Renal pelvis (tissue), 4 donors: ENCODE data around the gene AP2A2. TPM values are rescaled to one million over a fixed set of nuclear protein-coding genes. Genes with fewer than 3 reads are reported as not detected.

Experiments
- DNase-seq: peaks from one replicate; pipeline ENCODE4 v3.0.0-alpha.2; 2013
- polyA plus RNA-seq, 3 donors: library from polyadenylated mRNA; unstranded; fragments of 120-200 nt; gene quantifications; one replicate each; pipeline ENCODE4 v1.2.1, GENCODE V29; 2013; ENCODE audit not compliant: insufficient read length in 3 of 3

Gene AP2A2
- polyA plus RNA-seq, 3 donors, result 99.5 to 126 (median 117) TPM

GRCh38 chr11:1040428-1041148 is 114.9 kb downstream of the AP2A2 start:
- DNase-seq, result no peak

GRCh38 chr11:1041149-1041467 is 115.4 kb downstream of the AP2A2 start:
- DNase-seq, result no peak

- DNase-seq, result no peak
Measured at GRCh38 chr11:1041471-1041870, 115.8 kb downstream of the AP2A2 start.

- no peak for DNase-seq
Measured at GRCh38 chr11:1041936-1042608, 116.4 kb downstream of the AP2A2 start.

GRCh38 chr11:1042626-1043562 is 117.2 kb downstream of the AP2A2 start:
- no peak for DNase-seq

GRCh38 chr11:1043563-1044096 is 118.0 kb downstream of the AP2A2 start:
- DNase-seq, result no peak

- no peak for DNase-seq
Measured at GRCh38 chr11:1044160-1044559, 118.5 kb downstream of the AP2A2 start.

GRCh38 chr11:1047595-1048156 is 122.0 kb downstream of the AP2A2 start:
- no peak for DNase-seq

- no peak for DNase-seq
Measured at GRCh38 chr11:1048375-1049070, 122.9 kb downstream of the AP2A2 start.

GRCh38 chr11:1049071-1049405 is 123.4 kb downstream of the AP2A2 start:
- DNase-seq, result no peak

GRCh38 chr11:1049431-1049891 is 123.8 kb downstream of the AP2A2 start:
- no peak for DNase-seq

GRCh38 chr11:1049911-1050580 is 124.4 kb downstream of the AP2A2 start:
- DNase-seq, result no peak

GRCh38 chr11:1050581-1051355 is 125.1 kb downstream of the AP2A2 start:
- DNase-seq, result peak; percentile 66

- no peak for DNase-seq
Measured at GRCh38 chr11:1051356-1052132, 125.9 kb downstream of the AP2A2 start.

GRCh38 chr11:1052133-1053011 is 126.7 kb downstream of the AP2A2 start:
- DNase-seq, result no peak

- no peak for DNase-seq
Measured at GRCh38 chr11:1053121-1053901, 127.6 kb downstream of the AP2A2 start.
